ENCODE results near the gene RBM33. TPM values are rescaled to one million over a fixed set of nuclear protein-coding genes. Genes with fewer than 3 reads are reported as not detected.

RBM33 gene
- total and polyA plus RNA-seq, 2 of the 8 experiments (the other 6 are each of a cell fraction or from before 2014, with no cell fraction given): 16.5 to 64.6 TPM

DNA sequence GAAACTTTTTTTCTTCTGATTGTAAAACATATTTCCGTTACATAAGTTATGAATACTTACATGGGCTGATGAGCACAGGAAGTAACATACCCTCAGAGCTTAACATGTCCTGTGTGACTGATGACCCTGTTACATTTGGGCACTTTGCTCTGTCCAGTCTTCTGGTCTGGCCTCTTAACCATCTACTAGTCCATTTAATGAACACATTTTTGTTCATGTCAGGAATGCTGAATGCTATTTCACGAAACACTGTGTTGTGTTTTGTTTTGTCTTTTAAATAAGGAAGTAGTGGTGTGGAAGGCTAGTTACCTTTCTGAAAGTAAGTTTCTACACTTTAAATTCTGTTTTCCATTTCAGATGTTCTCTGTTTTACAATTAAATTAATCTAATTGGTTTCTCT, 77.7 kb downstream of the RBM33 start (continued):
- TF ChIP-seq, protein P1, sequence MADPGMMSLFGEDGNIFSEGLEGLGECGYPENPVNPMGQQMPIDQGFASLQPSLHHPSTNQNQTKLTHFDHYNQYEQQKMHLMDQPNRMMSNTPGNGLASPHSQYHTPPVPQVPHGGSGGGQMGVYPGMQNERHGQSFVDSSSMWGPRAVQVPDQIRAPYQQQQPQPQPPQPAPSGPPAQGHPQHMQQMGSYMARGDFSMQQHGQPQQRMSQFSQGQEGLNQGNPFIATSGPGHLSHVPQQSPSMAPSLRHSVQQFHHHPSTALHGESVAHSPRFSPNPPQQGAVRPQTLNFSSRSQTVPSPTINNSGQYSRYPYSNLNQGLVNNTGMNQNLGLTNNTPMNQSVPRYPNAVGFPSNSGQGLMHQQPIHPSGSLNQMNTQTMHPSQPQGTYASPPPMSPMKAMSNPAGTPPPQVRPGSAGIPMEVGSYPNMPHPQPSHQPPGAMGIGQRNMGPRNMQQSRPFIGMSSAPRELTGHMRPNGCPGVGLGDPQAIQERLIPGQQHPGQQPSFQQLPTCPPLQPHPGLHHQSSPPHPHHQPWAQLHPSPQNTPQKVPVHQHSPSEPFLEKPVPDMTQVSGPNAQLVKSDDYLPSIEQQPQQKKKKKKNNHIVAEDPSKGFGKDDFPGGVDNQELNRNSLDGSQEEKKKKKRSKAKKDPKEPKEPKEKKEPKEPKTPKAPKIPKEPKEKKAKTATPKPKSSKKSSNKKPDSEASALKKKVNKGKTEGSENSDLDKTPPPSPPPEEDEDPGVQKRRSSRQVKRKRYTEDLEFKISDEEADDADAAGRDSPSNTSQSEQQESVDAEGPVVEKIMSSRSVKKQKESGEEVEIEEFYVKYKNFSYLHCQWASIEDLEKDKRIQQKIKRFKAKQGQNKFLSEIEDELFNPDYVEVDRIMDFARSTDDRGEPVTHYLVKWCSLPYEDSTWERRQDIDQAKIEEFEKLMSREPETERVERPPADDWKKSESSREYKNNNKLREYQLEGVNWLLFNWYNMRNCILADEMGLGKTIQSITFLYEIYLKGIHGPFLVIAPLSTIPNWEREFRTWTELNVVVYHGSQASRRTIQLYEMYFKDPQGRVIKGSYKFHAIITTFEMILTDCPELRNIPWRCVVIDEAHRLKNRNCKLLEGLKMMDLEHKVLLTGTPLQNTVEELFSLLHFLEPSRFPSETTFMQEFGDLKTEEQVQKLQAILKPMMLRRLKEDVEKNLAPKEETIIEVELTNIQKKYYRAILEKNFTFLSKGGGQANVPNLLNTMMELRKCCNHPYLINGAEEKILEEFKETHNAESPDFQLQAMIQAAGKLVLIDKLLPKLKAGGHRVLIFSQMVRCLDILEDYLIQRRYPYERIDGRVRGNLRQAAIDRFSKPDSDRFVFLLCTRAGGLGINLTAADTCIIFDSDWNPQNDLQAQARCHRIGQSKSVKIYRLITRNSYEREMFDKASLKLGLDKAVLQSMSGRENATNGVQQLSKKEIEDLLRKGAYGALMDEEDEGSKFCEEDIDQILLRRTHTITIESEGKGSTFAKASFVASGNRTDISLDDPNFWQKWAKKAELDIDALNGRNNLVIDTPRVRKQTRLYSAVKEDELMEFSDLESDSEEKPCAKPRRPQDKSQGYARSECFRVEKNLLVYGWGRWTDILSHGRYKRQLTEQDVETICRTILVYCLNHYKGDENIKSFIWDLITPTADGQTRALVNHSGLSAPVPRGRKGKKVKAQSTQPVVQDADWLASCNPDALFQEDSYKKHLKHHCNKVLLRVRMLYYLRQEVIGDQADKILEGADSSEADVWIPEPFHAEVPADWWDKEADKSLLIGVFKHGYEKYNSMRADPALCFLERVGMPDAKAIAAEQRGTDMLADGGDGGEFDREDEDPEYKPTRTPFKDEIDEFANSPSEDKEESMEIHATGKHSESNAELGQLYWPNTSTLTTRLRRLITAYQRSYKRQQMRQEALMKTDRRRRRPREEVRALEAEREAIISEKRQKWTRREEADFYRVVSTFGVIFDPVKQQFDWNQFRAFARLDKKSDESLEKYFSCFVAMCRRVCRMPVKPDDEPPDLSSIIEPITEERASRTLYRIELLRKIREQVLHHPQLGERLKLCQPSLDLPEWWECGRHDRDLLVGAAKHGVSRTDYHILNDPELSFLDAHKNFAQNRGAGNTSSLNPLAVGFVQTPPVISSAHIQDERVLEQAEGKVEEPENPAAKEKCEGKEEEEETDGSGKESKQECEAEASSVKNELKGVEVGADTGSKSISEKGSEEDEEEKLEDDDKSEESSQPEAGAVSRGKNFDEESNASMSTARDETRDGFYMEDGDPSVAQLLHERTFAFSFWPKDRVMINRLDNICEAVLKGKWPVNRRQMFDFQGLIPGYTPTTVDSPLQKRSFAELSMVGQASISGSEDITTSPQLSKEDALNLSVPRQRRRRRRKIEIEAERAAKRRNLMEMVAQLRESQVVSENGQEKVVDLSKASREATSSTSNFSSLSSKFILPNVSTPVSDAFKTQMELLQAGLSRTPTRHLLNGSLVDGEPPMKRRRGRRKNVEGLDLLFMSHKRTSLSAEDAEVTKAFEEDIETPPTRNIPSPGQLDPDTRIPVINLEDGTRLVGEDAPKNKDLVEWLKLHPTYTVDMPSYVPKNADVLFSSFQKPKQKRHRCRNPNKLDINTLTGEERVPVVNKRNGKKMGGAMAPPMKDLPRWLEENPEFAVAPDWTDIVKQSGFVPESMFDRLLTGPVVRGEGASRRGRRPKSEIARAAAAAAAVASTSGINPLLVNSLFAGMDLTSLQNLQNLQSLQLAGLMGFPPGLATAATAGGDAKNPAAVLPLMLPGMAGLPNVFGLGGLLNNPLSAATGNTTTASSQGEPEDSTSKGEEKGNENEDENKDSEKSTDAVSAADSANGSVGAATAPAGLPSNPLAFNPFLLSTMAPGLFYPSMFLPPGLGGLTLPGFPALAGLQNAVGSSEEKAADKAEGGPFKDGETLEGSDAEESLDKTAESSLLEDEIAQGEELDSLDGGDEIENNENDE (IDR thresholded peaks at IDR 0.05; ENCODE audit: insufficient replicate concordance, low read length): no peak
- TF ChIP-seq KDM5A (IDR thresholded peaks at IDR 0.05; ENCODE audit: low read length): no peak
- no peak for TF ChIP-seq TAF7 (optimal IDR thresholded peaks at IDR 0.05; ENCODE audit: borderline replicate concordance, low read depth, low read length)
- no peak for TF ChIP-seq SUZ12 (IDR thresholded peaks at IDR 0.05; ENCODE audit: low read length)
- TF ChIP-seq, protein P2, sequence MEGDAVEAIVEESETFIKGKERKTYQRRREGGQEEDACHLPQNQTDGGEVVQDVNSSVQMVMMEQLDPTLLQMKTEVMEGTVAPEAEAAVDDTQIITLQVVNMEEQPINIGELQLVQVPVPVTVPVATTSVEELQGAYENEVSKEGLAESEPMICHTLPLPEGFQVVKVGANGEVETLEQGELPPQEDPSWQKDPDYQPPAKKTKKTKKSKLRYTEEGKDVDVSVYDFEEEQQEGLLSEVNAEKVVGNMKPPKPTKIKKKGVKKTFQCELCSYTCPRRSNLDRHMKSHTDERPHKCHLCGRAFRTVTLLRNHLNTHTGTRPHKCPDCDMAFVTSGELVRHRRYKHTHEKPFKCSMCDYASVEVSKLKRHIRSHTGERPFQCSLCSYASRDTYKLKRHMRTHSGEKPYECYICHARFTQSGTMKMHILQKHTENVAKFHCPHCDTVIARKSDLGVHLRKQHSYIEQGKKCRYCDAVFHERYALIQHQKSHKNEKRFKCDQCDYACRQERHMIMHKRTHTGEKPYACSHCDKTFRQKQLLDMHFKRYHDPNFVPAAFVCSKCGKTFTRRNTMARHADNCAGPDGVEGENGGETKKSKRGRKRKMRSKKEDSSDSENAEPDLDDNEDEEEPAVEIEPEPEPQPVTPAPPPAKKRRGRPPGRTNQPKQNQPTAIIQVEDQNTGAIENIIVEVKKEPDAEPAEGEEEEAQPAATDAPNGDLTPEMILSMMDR (IDR thresholded peaks at IDR 0.05; ENCODE audit: control extremely low read depth in 1 of 3, insufficient read depth in 1 of 3, low read depth in 1 of 3, low read length in 3 of 3): no peak
- no peak for TF ChIP-seq BCL11A (IDR thresholded peaks at IDR 0.05; ENCODE audit: low read depth in 2 of 2, low read length in 2 of 2)
- TF ChIP-seq SIRT6 (IDR thresholded peaks at IDR 0.05; ENCODE audit: low read length): no peak
- TF ChIP-seq MAFK (IDR thresholded peaks at IDR 0.05; ENCODE audit: low read depth, low read length): no peak
